HG02763 (cell line): ENCODE measurements around the gene IDH3A.

Source experiments
- ATAC-seq: cut with Tn5 transposase; IDR thresholded peaks from one replicate; pipeline ENCODE4 v1.9.1; 2021; ENCODE audit warnings: mild to moderate bottlenecking, moderate library complexity; ENCODE audit not compliant: unreplicated experiment

IDH3A gene

GRCh38 chr15:78213425-78213750 is 64.2 kb downstream of the IDH3A start:
- ATAC-seq: no peak

- no peak for ATAC-seq
Measured at GRCh38 chr15:78213956-78214355, 64.8 kb downstream of the IDH3A start.

GRCh38 chr15:78216276-78217104 is 67.3 kb downstream of the IDH3A start:
- no peak for ATAC-seq

GRCh38 chr15:78220713-78221112 is 71.6 kb downstream of the IDH3A start:
- ATAC-seq: no peak
